ENCODE measurements around the gene WDR93.

The WDR93 gene

DNA sequence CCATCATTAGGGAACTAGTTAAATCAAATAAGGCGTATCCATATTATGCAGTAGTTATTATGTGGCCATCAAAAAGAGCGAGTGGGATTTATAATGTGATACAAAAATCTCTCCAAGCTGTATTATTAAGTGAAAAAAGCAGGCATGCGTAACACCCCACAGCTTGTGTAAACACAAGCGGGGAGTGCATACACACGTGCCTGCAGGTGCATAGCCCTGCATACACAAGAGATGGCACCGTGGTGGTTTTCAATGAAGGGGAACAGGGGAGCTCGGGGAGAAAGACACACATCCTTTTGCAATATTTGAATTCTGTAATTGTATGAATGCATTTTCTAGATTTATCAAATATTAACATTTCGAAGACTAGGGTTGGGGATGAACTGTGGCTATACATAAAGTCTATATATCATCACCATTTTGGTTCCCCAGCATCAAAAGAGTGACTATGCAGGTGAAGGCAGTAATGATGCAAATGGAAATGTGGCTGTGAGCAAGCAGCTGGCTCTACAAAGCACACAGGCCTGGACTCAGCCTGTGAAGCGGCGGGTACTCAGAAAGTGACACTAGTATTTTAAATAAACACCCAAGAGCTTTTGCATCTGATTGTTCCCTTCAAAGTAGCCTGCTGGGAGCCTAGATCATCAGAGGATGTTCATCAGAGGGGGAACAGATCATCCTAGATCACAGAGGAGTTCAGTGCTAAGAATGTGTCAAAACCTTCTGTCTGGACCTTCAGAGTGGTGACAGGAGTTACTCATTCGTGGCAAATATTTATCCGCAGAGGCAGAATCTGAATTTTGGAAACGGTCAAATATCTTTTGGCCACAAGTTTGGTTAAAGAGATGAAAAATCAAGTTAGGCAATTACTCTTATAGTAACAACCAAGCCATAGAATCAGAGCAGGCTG lies 25.9 kb upstream of the WDR93 start:
- TF ChIP-seq YY1 (IDR thresholded peaks at IDR 0.05; ENCODE audit: insufficient read depth, insufficient read length): no peak
- TF ChIP-seq SUZ12 (IDR thresholded peaks at IDR 0.05; ENCODE audit: extremely low read depth, insufficient read depth, insufficient read length): no peak
- TF ChIP-seq ZNF274 (IDR thresholded peaks at IDR 0.05; ENCODE audit: low read depth, low read length): no peak
- H3K36me3 ChIP-seq (ENCODE audit: insufficient read depth, insufficient read length, low read length): no peaks in the 10 kb centered on the region
- no peak overlapping the region for H3K4me3 ChIP-seq (ENCODE audit: insufficient read length, low read depth)
- H3K9me3 ChIP-seq (ENCODE audit: insufficient read depth, low read length): no peaks in the 10 kb centered on the region
- H3K9ac ChIP-seq (ENCODE audit: insufficient read length, low read depth): no peak overlapping the region
- peaks cover 14% of the 10 kb centered on the region for H3K4me1 ChIP-seq (ENCODE audit: insufficient read depth, insufficient read length)
- peaks cover 21% of the 10 kb centered on the region for H3K27me3 ChIP-seq (ENCODE audit: insufficient read depth, insufficient read length)
- no peak for DNase-seq (ENCODE audit: low read depth, low spot score)

DNA sequence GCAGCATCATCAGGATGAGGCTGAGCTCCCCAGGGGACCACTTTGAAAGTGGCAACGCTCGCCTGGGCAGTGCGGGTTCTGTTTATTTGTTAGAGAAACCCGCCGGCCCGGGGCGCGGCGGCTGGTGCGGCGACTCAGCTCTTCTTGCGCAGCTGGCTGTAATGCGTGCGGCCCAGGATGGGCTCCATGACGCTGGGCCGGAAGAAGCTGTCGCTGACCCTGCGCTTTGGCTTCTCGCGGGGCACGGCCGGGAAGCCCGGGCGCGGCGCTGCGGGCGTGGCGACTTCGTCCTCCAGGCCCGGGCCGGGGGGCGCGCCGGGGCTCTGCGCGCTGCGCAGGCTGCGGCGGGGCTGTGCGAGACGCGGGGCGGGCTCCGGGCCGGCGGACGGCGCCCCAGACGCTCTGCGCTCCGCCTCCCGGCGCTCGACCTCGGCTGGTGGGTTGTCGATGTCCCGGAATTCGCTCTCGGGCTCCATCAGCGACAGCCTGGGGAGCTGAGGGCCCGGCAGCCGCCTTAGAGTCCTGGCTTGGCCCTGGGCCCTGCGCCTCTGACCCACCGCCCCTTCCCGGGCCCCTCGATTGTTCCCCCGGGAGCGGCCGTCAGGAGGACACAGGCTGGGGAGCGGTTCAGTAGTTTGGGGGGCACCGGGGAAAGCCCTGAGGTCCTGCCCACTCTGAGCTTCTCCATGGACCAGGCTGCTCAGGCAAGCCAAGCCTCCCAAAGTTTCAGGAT lies 25.0 kb upstream of the WDR93 start:
- Histone ChIP-seq H3K9ac (ENCODE audit: insufficient read length, low read depth) (peak overlapping the region; percentile 75), H3K4me3 (ENCODE audit: insufficient read length, low read depth) (peak overlapping the region; percentile 42), H3K9me3 (ENCODE audit: insufficient read depth, low read length) (no peaks in the 10 kb centered on the region), H3K27me3 (ENCODE audit: insufficient read depth, insufficient read length) (peaks cover 21% of the 10 kb centered on the region), H3K4me1 (ENCODE audit: insufficient read depth, insufficient read length) (peaks cover 14% of the 10 kb centered on the region), H3K36me3 (ENCODE audit: insufficient read depth, insufficient read length, low read length) (no peaks in the 10 kb centered on the region)
- peak; percentile 25 for DNase-seq (ENCODE audit: low read depth, low spot score)
- TF ChIP-seq SUZ12 (IDR thresholded peaks at IDR 0.05; ENCODE audit: extremely low read depth, insufficient read depth, insufficient read length): peak; percentile 84
- no peak for TF ChIP-seq ZNF274 (IDR thresholded peaks at IDR 0.05; ENCODE audit: low read depth, low read length)
- no peak for TF ChIP-seq YY1 (IDR thresholded peaks at IDR 0.05; ENCODE audit: insufficient read depth, insufficient read length)

- Histone ChIP-seq H3K4me1 (ENCODE audit: insufficient read depth, insufficient read length) (peaks cover 14% of the 10 kb centered on the region), H3K27me3 (ENCODE audit: insufficient read depth, insufficient read length) (peaks cover 21% of the 10 kb centered on the region), H3K9me3 (ENCODE audit: insufficient read depth, low read length) (no peaks in the 10 kb centered on the region), H3K36me3 (ENCODE audit: insufficient read depth, insufficient read length, low read length) (no peaks in the 10 kb centered on the region), H3K9ac (ENCODE audit: insufficient read length, low read depth) (peak overlapping the region; percentile 75), H3K4me3 (ENCODE audit: insufficient read length, low read depth) (peak overlapping the region; percentile 42)
- DNase-seq (ENCODE audit: low read depth, low spot score): no peak
- TF ChIP-seq YY1 (IDR thresholded peaks at IDR 0.05; ENCODE audit: insufficient read depth, insufficient read length): no peak
- no peak for TF ChIP-seq ZNF274 (IDR thresholded peaks at IDR 0.05; ENCODE audit: low read depth, low read length)
- no peak for TF ChIP-seq SUZ12 (IDR thresholded peaks at IDR 0.05; ENCODE audit: extremely low read depth, insufficient read depth, insufficient read length)
Measured at GRCh38 chr15:89666184-89666857, 24.3 kb upstream of the WDR93 start.

DNA sequence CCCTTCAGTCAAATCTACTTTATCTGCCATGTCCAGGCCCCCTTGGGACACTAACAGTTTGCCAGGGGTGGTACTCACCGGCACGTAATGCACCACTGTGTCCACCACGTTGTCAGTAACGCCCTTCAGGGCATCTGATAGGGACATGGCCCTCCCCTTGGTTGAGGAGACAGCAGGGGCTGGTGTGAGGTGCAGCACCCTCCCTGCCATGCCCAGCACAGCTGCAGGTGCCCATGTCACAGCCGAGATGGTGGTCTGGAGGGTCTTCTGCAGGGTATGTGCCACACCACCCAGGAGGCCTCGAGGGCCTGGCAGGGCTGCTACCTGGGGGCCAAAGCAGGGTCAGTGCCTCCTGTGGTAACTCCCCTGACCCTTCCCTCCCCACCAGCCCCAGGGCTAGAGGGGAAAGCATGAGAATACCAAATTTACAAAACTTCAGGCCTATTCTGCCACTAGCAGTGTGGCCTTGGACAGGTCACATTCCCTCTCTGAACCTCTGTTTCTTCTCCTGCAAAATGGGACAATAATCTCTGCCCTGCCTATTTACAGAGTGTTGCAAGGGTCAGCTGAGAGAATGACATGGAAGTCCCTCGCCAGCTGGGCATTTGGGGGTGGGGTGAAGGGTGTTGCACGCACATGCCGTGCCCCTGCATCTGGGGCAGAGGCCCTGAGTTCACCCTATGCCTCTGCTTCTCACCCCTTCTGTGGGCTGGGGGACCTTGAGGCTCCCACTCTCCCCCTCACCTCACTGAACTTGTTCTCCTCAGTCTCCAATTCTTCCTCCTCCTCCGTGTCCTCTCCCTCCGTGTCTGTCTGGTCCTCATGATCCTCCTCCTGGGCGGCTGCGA lies 23.5 kb upstream of the WDR93 start:
- Histone ChIP-seq H3K9me3 (ENCODE audit: insufficient read depth, low read length) (no peaks in the 10 kb centered on the region), H3K27me3 (ENCODE audit: insufficient read depth, insufficient read length) (peaks cover 21% of the 10 kb centered on the region), H3K4me1 (ENCODE audit: insufficient read depth, insufficient read length) (peaks cover 14% of the 10 kb centered on the region), H3K36me3 (ENCODE audit: insufficient read depth, insufficient read length, low read length) (no peaks in the 10 kb centered on the region), H3K9ac (ENCODE audit: insufficient read length, low read depth) (no peak overlapping the region), H3K4me3 (ENCODE audit: insufficient read length, low read depth) (no peak overlapping the region)
- TF ChIP-seq YY1 (IDR thresholded peaks at IDR 0.05; ENCODE audit: insufficient read depth, insufficient read length) (no peak), ZNF274 (IDR thresholded peaks at IDR 0.05; ENCODE audit: low read depth, low read length) (no peak), SUZ12 (IDR thresholded peaks at IDR 0.05; ENCODE audit: extremely low read depth, insufficient read depth, insufficient read length) (no peak)
- DNase-seq (ENCODE audit: low read depth, low spot score): no peak

DNA sequence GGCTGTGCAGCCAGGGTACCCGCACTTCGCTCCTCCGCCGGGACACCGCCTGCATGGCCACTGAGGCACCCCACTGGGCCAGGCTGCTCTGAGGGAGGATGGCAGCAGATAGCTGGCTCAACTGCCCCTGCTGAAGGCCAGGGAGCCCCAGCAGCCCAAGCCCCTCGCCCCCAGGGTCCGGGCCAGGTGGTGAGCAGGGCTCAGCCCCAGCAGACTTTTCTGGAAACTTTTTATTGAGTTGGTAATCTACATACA lies 23.0 kb upstream of the WDR93 start:
- Histone ChIP-seq H3K9ac (ENCODE audit: insufficient read length, low read depth) (no peak overlapping the region), H3K4me3 (ENCODE audit: insufficient read length, low read depth) (no peak overlapping the region), H3K36me3 (ENCODE audit: insufficient read depth, insufficient read length, low read length) (no peaks in the 10 kb centered on the region), H3K9me3 (ENCODE audit: insufficient read depth, low read length) (no peaks in the 10 kb centered on the region), H3K27me3 (ENCODE audit: insufficient read depth, insufficient read length) (peaks cover 21% of the 10 kb centered on the region), H3K4me1 (ENCODE audit: insufficient read depth, insufficient read length) (peaks cover 12% of the 10 kb centered on the region)
- DNase-seq (ENCODE audit: low read depth, low spot score): no peak
- TF ChIP-seq ZNF274 (IDR thresholded peaks at IDR 0.05; ENCODE audit: low read depth, low read length) (no peak), SUZ12 (IDR thresholded peaks at IDR 0.05; ENCODE audit: extremely low read depth, insufficient read depth, insufficient read length) (no peak), YY1 (IDR thresholded peaks at IDR 0.05; ENCODE audit: insufficient read depth, insufficient read length) (no peak)

- Histone ChIP-seq H3K36me3 (ENCODE audit: insufficient read depth, insufficient read length, low read length) (no peaks in the 10 kb centered on the region), H3K9ac (ENCODE audit: insufficient read length, low read depth) (no peak overlapping the region), H3K9me3 (ENCODE audit: insufficient read depth, low read length) (no peaks in the 10 kb centered on the region), H3K4me3 (ENCODE audit: insufficient read length, low read depth) (no peak overlapping the region), H3K27me3 (ENCODE audit: insufficient read depth, insufficient read length) (peaks cover 21% of the 10 kb centered on the region), H3K4me1 (ENCODE audit: insufficient read depth, insufficient read length) (peaks cover 7% of the 10 kb centered on the region)
- no peak for DNase-seq (ENCODE audit: low read depth, low spot score)
- TF ChIP-seq YY1 (IDR thresholded peaks at IDR 0.05; ENCODE audit: insufficient read depth, insufficient read length) (no peak), SUZ12 (IDR thresholded peaks at IDR 0.05; ENCODE audit: extremely low read depth, insufficient read depth, insufficient read length) (no peak), ZNF274 (IDR thresholded peaks at IDR 0.05; ENCODE audit: low read depth, low read length) (no peak)
Measured at GRCh38 chr15:89668171-89668570, 22.4 kb upstream of the WDR93 start.

Data from NT2/D1 (cell line).